B cell (primary cell): ENCODE results near the gene UTRN. TPM values are rescaled to one million over a fixed set of nuclear protein-coding genes. Genes with fewer than 3 reads are reported as not detected.
A peak's percentile ranks its signal among the peaks of the same experiment; 100 is the strongest.

Experiments
- ATAC-seq: fragments of 200-7000 bp; cut with Tn5 transposase; one replicate; pipeline ENCODE4 v1.10.0; 2021; ENCODE audit warnings: low read depth, mild to moderate bottlenecking, moderate number of reproducible peaks, moderate library complexity
- CTCF ChIA-PET: fragments of 350-600 bp; sonication (Branson Sonifier 250); formaldehyde crosslinking; loops from one replicate; lab custom pipeline; 2021; ENCODE audit warnings: antibody characterized with exemption, inconsistent platforms; lab: Charles Lee
- POLR2A ChIA-PET: fragments of 350-600 bp; sonication (Branson Sonifier 250); formaldehyde crosslinking; loops from one replicate; lab custom pipeline; 2021; ENCODE audit warnings: antibody characterized with exemption; lab: Charles Lee
- DNase-seq: peaks from one replicate; pipeline ENCODE4 v3.0.0; 2013
- H2AFZ ChIP-seq: 2 replicates; pipeline ENCODE4 v1.6.1; 2012; ENCODE audit warnings: mild to moderate bottlenecking, low read depth, low read length; ENCODE audit not compliant: insufficient read depth, poor library complexity, severe bottlenecking
- H3K27ac ChIP-seq, 2 donors: 1 replicate in 1 of 2; 2 replicates in 1 of 2; pipeline ENCODE4 v1.5.1; 2012 to 2013; ENCODE audit warnings: low read length in 2 of 2, mild to moderate bottlenecking in 2 of 2, moderate library complexity in 1 of 2
- H3K27me3 ChIP-seq, 4 experiments: fragments of 200-600 bp in 1 of 4; sonication (generic) in 1 of 4; replicated peaks in 1 of 4; 1 replicate in 2 of 4; 2 replicates in 2 of 4; pipeline versions ENCODE4 v1.6.1 to v1.7.0; 2013 to 2016; ENCODE audit warnings: low read length in 3 of 4, mild to moderate bottlenecking in 2 of 4, mixed read lengths in 1 of 4, moderate library complexity in 1 of 4; ENCODE audit not compliant: insufficient read depth in 4 of 4, control insufficient read depth in 3 of 4; ENCODE audit errors: control extremely low read depth in 1 of 4
- H3K36me3 ChIP-seq, 2 experiments: replicated peaks in 1 of 2; 1 replicate in 1 of 2; 2 replicates in 1 of 2; pipeline versions ENCODE4 v1.6.1 to v1.7.1; 2013; ENCODE audit warnings: low read length in 1 of 2; ENCODE audit not compliant: insufficient read depth in 2 of 2, control insufficient read depth in 1 of 2; ENCODE audit errors: control extremely low read depth in 1 of 2, extremely low read depth in 1 of 2
- H3K4me1 ChIP-seq, 2 donors: fragments of 200-600 bp in 1 of 2; sonication (generic) in 1 of 2; 1 replicate in 1 of 2; 2 replicates in 1 of 2; pipeline versions ENCODE4 v1.5.1 to v1.6.1; 2013 to 2017; ENCODE audit warnings: low read length in 2 of 2; ENCODE audit not compliant: control insufficient read depth in 2 of 2, insufficient read depth in 2 of 2
- H3K4me2 ChIP-seq: replicated peaks from 2 replicates; pipeline ENCODE3; 2012; ENCODE audit warnings: mild to moderate bottlenecking, low read depth, low read length; ENCODE audit not compliant: poor library complexity, severe bottlenecking
- H3K4me3 ChIP-seq, 5 experiments: fragments of 200-600 bp in 1 of 5; sonication (generic) in 1 of 5; 1 replicate in 3 of 5; 2 replicates in 2 of 5; pipeline versions ENCODE4 v1.5.1 to v1.7.0; 2011 to 2016; ENCODE audit warnings: low read length in 4 of 5, mild to moderate bottlenecking in 4 of 5, low read depth in 2 of 5, control low read depth in 1 of 5, moderate library complexity in 1 of 5; ENCODE audit not compliant: insufficient read depth in 1 of 5; ENCODE audit errors: control extremely low read depth in 1 of 5, extremely low read depth in 1 of 5
- H3K79me2 ChIP-seq: fragments of 200-600 bp; sonication (generic); one replicate; pipeline ENCODE4 v1.6.0; 2016; ENCODE audit warnings: low read length; ENCODE audit not compliant: control insufficient read depth, insufficient read depth
- H3K9ac ChIP-seq: fragments of 200-600 bp; sonication (generic); 2 replicates; pipeline ENCODE4 v1.6.1; 2017; ENCODE audit warnings: mild to moderate bottlenecking, low read length, moderate library complexity
- H3K9me3 ChIP-seq, 3 donors: one replicate each; pipeline versions ENCODE4 v1.6.1 to v1.7.1; 2013; ENCODE audit warnings: low read length in 2 of 3; ENCODE audit not compliant: control insufficient read depth in 2 of 3, insufficient read depth in 1 of 3; ENCODE audit errors: control extremely low read depth in 1 of 3
- H4K20me1 ChIP-seq: 2 replicates; pipeline ENCODE4 v1.6.0; 2012; ENCODE audit warnings: mild to moderate bottlenecking, low read length; ENCODE audit not compliant: insufficient read depth, control insufficient read depth, poor library complexity, severe bottlenecking
- H3K27ac Mint-ChIP-seq: one replicate; pipeline ENCODE4 v1.8.0; 2021; ENCODE audit warnings: mixed read lengths
- H3K27me3 Mint-ChIP-seq: one replicate; pipeline ENCODE4 v1.8.0; 2021; ENCODE audit warnings: mixed read lengths
- H3K4me1 Mint-ChIP-seq: one replicate; pipeline ENCODE4 v1.8.0; 2021; ENCODE audit warnings: mixed read lengths
- H3K4me3 Mint-ChIP-seq: one replicate; pipeline ENCODE4 v1.8.0; 2021; ENCODE audit warnings: mixed read lengths
- H3K9me3 Mint-ChIP-seq: one replicate; pipeline ENCODE4 v1.8.0; 2022; ENCODE audit warnings: mixed read lengths; ENCODE audit not compliant: insufficient read depth
- EZH2 ChIP-seq: IDR thresholded peaks from 2 replicates; pipeline ENCODE4 v1.6.1; 2012; ENCODE audit warnings: borderline replicate concordance, low read depth, mild to moderate bottlenecking, moderate library complexity, low read length; ENCODE audit not compliant: insufficient read depth, poor library complexity, severe bottlenecking
- WGBS: methylation state at CpG from one replicate; pipeline ENCODE4 v1.1.5; 2013; ENCODE audit warnings: missing lambda C conversion rate; ENCODE audit not compliant: insufficient coverage; 5-methylcytosine and 5-hydroxymethylcytosine counted together
- intact Hi-C: fragments of 100-400 bp; cut with micrococcal nuclease; formaldehyde crosslinking; loops from one replicate; pipeline ENCODE4 v1.10.0; 2022
- polyA plus RNA-seq: library from polyadenylated mRNA; depleted of rRNA; stranded (reverse); fragments of >200 nt; gene quantifications from 2 replicates; pipeline ENCODE4 v1.2.3, GENCODE V29; 2012
- total RNA-seq, 2 donors: library from RNA; stranded (reverse); fragments of 120-200 nt in 1 of 2; gene quantifications; 1 replicate in 1 of 2; 2 replicates in 1 of 2; pipeline versions ENCODE4 v1.2.3 to v1.2.4, GENCODE V29; 2013 to 2022
- TF ChIP-seq, protein P1 (sequence below): fragments of 200-600 bp; IDR thresholded peaks from one replicate; pipeline ENCODE4 v1.8.0; 2022; ENCODE audit warnings: antibody characterized with exemption, mild to moderate bottlenecking

Gene UTRN
- total and polyA plus RNA-seq, 2 donors (not counting 1 experiment from before 2014, with no cell fraction given) = 40.0 to 224 TPM

DNA sequence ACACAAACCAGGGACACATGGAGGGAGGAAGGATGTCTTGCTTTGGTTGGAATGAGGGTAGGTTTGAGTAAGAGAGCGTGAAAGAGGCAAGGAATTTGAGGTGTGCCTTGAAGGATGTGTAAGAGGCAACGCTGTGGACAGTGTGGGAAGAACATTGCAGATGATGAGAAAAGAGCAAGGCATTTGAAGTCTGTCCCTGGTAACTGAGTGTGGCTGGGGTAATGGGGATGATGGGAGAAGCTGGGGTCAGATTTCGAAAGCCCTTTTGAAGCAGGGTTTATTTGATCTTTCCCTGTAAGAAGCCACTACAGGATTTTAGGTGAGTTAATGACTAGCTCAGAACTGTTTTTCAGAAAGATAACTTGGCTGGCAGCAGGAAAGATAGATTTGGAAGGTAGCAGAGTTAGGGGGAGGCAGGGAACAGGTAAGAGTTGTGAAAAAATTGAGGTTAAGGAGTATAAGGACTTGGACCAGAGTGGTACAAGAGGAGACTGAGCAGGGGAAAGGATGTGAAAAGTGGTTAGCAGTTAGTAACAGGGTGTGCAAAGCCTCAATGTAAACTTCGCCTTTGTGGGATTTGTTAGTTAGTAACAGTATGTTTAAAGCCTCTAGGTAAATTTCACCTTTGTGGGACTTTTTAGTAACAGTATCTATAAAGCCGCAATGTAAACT lies 17.7 kb downstream of the UTRN start:
- CTCF ChIA-PET = no interaction called here
- peaks cover 2% of the 10 kb centered on the region for H3K79me2 ChIP-seq
- TF ChIP-seq EZH2 = no peak
- TF ChIP-seq, protein P1, sequence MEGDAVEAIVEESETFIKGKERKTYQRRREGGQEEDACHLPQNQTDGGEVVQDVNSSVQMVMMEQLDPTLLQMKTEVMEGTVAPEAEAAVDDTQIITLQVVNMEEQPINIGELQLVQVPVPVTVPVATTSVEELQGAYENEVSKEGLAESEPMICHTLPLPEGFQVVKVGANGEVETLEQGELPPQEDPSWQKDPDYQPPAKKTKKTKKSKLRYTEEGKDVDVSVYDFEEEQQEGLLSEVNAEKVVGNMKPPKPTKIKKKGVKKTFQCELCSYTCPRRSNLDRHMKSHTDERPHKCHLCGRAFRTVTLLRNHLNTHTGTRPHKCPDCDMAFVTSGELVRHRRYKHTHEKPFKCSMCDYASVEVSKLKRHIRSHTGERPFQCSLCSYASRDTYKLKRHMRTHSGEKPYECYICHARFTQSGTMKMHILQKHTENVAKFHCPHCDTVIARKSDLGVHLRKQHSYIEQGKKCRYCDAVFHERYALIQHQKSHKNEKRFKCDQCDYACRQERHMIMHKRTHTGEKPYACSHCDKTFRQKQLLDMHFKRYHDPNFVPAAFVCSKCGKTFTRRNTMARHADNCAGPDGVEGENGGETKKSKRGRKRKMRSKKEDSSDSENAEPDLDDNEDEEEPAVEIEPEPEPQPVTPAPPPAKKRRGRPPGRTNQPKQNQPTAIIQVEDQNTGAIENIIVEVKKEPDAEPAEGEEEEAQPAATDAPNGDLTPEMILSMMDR = no peak
- POLR2A ChIA-PET = no interaction called here
- H3K27me3 ChIP-seq = peaks cover 0 to 3% (median 0%) of the 10 kb centered on the region in 4 experiments
- H3K27ac ChIP-seq = no peak overlapping the region
- Mint-ChIP-seq H3K4me3 (no peak overlapping the region), H3K27ac (no peak overlapping the region), H3K27me3 (peaks cover 7% of the 10 kb centered on the region), H3K4me1 (peaks cover 8% of the 10 kb centered on the region), H3K9me3 (no peaks in the 10 kb centered on the region)
- intact Hi-C loops = no loop called here
- H3K9ac ChIP-seq = no peak overlapping the region
- WGBS = 89% methylated on average over 4 of the region's 5 CpGs
- no peak overlapping the region for H3K4me2 ChIP-seq
- no peak overlapping the region for H3K4me3 ChIP-seq
- H3K4me1 ChIP-seq = peaks cover 5 to 6% of the 10 kb centered on the region in 2 donors
- H3K36me3 ChIP-seq = no peaks in the 10 kb centered on the region
- no peaks in the 10 kb centered on the region for H3K9me3 ChIP-seq
- DNase-seq = no peak
- ATAC-seq = no peak
- no peak overlapping the region for H2AFZ ChIP-seq
- no peaks in the 10 kb centered on the region for H4K20me1 ChIP-seq

DNA sequence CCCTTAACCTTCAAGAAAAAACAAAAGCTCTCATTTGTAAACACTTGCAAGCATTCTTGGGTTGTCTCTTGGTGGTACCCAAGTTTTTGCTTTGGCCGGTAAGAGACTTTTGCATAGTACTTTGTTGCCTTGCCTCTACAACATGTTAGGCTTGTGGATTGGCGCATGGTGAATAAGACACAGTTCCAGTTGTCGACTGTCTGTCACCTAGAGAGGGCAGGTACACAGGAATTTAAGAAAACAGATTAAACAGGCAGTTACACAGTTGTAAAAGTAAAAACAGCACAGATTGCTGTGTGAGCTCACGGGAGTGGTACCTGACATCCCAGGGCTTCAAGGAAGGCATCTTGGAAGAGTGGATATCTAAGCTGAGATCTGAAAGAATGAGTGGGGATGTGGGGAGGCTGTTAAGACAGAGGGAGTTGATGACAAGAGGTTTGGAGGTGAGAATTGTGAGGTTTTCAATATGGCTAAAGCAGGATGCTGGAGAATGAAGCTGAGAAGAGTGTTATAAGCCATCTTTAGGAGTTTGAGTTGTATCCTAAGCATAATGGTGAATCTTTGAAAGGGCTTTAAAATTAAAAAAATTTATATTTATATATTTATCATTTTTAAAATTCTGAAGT lies 19.2 kb downstream of the UTRN start:
- Histone ChIP-seq H3K4me3 (no peak overlapping the region), H3K4me1 (peaks cover 5 to 6% of the 10 kb centered on the region in 2 donors), H3K36me3 (no peaks in the 10 kb centered on the region), H3K27ac (no peak overlapping the region), H3K79me2 (peaks cover 2% of the 10 kb centered on the region), H3K9me3 (no peaks in the 10 kb centered on the region), H3K27me3 (peaks cover 0 to 3% (median 0%) of the 10 kb centered on the region in 4 experiments), H4K20me1 (no peaks in the 10 kb centered on the region), H3K4me2 (no peak overlapping the region), H3K9ac (no peak overlapping the region), H2AFZ (no peak overlapping the region)
- peaks cover 19% of the 10 kb centered on the region for H3K27me3 Mint-ChIP-seq
- H3K27ac Mint-ChIP-seq = peak overlapping the region; percentile 5
- TF ChIP-seq, protein P1 = no peak
- TF ChIP-seq EZH2 = no peak
- ChIA-PET CTCF (interaction anchor here (1.0 kb wide), 2 partner anchors 13 to 36 kb away, joined by 3 read pairs; no protein-coding TSS in a partner anchor), POLR2A (interaction anchor here (0.8 kb wide), 1 partner anchor 30 kb away, joined by 3 read pairs; no protein-coding TSS in a partner anchor)
- 96% methylated on average over 3 of the region's 4 CpGs for WGBS
- H3K9me3 Mint-ChIP-seq = no peaks in the 10 kb centered on the region
- intact Hi-C loops = no loop called here
- no peak for ATAC-seq
- H3K4me1 Mint-ChIP-seq = peaks cover 4% of the 10 kb centered on the region
- no peak for DNase-seq
- no peak overlapping the region for H3K4me3 Mint-ChIP-seq
